Posterior vena cava (tissue), 2 donors: ENCODE results near the gene FAM131C. TPM values are rescaled to one million over a fixed set of nuclear protein-coding genes. Genes with fewer than 3 reads are reported as not detected.
"Not testable (repeated sequence)": the region's sequence is repeated elsewhere in the genome, so short reads cannot be mapped to it uniquely, and the experiment has no call there.

Experiments used
- DNase-seq: peaks from one replicate; pipeline ENCODE4 v3.0.0-alpha.2; 2020; ENCODE audit warnings: low spot score
- intact Hi-C, 2 donors: fragments of 100-400 bp; cut with DNase I; formaldehyde crosslinking; loops; one replicate each; pipeline versions ENCODE4 v1.14.1 to v1.14.2; 2022 to 2023
- total RNA-seq, 2 donors: library from RNA; stranded (reverse); fragmentation: NEBNext Ultra II Directional; extraction: Animal tissue kit (Norgen Biotek cat#: 25700); gene quantifications; one replicate each; pipeline ENCODE4 v1.2.1, GENCODE V29; 2021
- donor health status: DM: yes; HTN: yes; CAD: no.
- donor health status: DM: yes; HTN: yes; CAD: no.

The FAM131C gene
- total RNA-seq, 2 donors from 2014 or later, result 0.88 to 1.2 TPM

- no peak for DNase-seq
- intact Hi-C loops, result loop anchor here in 1 of 2 donors (5.0 kb wide), 1 partner anchor 44 kb away; no protein-coding TSS in a partner anchor
Measured at GRCh38 chr1:16051039-16051438, 22.4 kb downstream of the FAM131C start.

- no peak for DNase-seq
- intact Hi-C loops, result loop anchor here (1.0 to 5.0 kb wide), 2 partner anchors 9 to 43 kb away; no protein-coding TSS in a partner anchor
Measured at GRCh38 chr1:16050328-16050727, 23.1 kb downstream of the FAM131C start.

GRCh38 chr1:16048573-16049189 is 24.8 kb downstream of the FAM131C start:
- intact Hi-C loops, result no loop called here
- no peak for DNase-seq

- intact Hi-C loops, result no loop called here
- no peak for DNase-seq
Measured at GRCh38 chr1:16047791-16048475, 25.5 kb downstream of the FAM131C start.

GRCh38 chr1:16046842-16047241 is 26.6 kb downstream of the FAM131C start:
- no peak for DNase-seq
- intact Hi-C loops, result no loop called here

GRCh38 chr1:16043950-16044349 is 29.5 kb downstream of the FAM131C start:
- intact Hi-C loops, result no loop called here
- DNase-seq, result no peak

GRCh38 chr1:16043521-16043920 is 29.9 kb downstream of the FAM131C start, which contains the start of gene CLCNKB:
CLCNKB (plus strand) TSS chr1:16043782; CDS start chr1:16044493, 711 bp downstream.
- intact Hi-C loops, result no loop called here
- no peak for DNase-seq

- DNase-seq, intact Hi-C loops: not testable (repeated sequence)
Measured at GRCh38 chr1:16042654-16043053, 30.8 kb downstream of the FAM131C start.

- intact Hi-C loops, result no loop called here
- no peak for DNase-seq
Measured at GRCh38 chr1:16042096-16042495, 31.4 kb downstream of the FAM131C start.

GRCh38 chr1:16041200-16041599 is 32.3 kb downstream of the FAM131C start:
- intact Hi-C loops, result no loop called here
- DNase-seq, result no peak

GRCh38 chr1:16039871-16040270 is 33.6 kb downstream of the FAM131C start:
- intact Hi-C loops, DNase-seq: not testable (repeated sequence)

GRCh38 chr1:16038620-16038912 is 34.9 kb downstream of the FAM131C start:
- no peak for DNase-seq
- intact Hi-C loops, result no loop called here

- intact Hi-C loops, DNase-seq: not testable (repeated sequence)
Measured at GRCh38 chr1:16036461-16036860, 37.0 kb downstream of the FAM131C start.

GRCh38 chr1:16033103-16033632 is 40.3 kb downstream of the FAM131C start:
- intact Hi-C loops, result not testable (repeated sequence)

GRCh38 chr1:16032388-16033102 is 40.9 kb downstream of the FAM131C start:
- intact Hi-C loops, result no loop called here
- DNase-seq, result peak; percentile 95

More at GRCh38 chr1:16033103-16033632, 40.3 kb downstream of the FAM131C start:
- DNase-seq, result not testable (repeated sequence)

- no peak for DNase-seq
- intact Hi-C loops, result loop anchor here in 1 of 2 donors (2.0 kb wide), 1 partner anchor 21 kb away; no protein-coding TSS in a partner anchor
Measured at GRCh38 chr1:16031551-16031950, 41.9 kb downstream of the FAM131C start.

GRCh38 chr1:16029288-16029687 is 44.2 kb downstream of the FAM131C start:
- intact Hi-C loops, result no loop called here
- no peak for DNase-seq

GRCh38 chr1:16029003-16029268 is 44.5 kb downstream of the FAM131C start:
- DNase-seq, intact Hi-C loops: not testable (repeated sequence)

GRCh38 chr1:16028237-16029002 is 45.0 kb downstream of the FAM131C start:
- intact Hi-C loops, result no loop called here

More at GRCh38 chr1:16028237-16029002, 45.0 kb downstream of the FAM131C start:
- no peak for DNase-seq
